K562 (cell line): ENCODE results near the gene OR5B21. TPM values are rescaled to one million over a fixed set of nuclear protein-coding genes. Genes with fewer than 3 reads are reported as not detected.

ENCODE experiments used
- ATAC-seq: fragments of 200-7000 bp; cut with Tn5 transposase; 3 replicates; pipeline ENCODE4 v1.9.1; 2020; ENCODE audit warnings: moderate library complexity
- BruUV-seq: library from RNA; stranded (reverse); fragments of 400-500 nt; replicated peaks from 2 replicates; lab custom pipeline; 2021; lab: Mats Ljungman, UMichigan
- CTCF ChIA-PET: fragments of 300-600 bp; formaldehyde crosslinking; extraction: SDS; loops from one replicate; lab custom pipeline; 2021; ENCODE audit warnings: low intra/inter-chr PET ratio; lab: Yijun Ruan, JAX
- POLR2A ChIA-PET: fragments of 300-600, 350-650 bp; sonication (Branson Sonifier 250); formaldehyde crosslinking; extraction: SDS; loops from one replicate; lab custom pipeline; 2021; ENCODE audit warnings: antibody characterized with exemption, inconsistent platforms; lab: Yijun Ruan, JAX
- DNase-seq, 4 experiments: peaks; one replicate each; pipeline versions ENCODE4 v3.0.0 to v3.0.0-alpha.2; 2011 to 2018; ENCODE audit warnings: low spot score in 3 of 4, mixed read lengths in 3 of 4; ENCODE audit errors: extremely low read depth in 1 of 4
- FAIRE-seq: peaks from 2 replicates; lab custom pipeline; 2011; peaks lifted over from hg19 to GRCh38; lab: Jason Lieb, UNC
- H2AFZ ChIP-seq: 2 replicates; pipeline ENCODE4 v1.6.0; 2011; ENCODE audit warnings: low read depth, low read length, control low read depth, inconsistent platforms
- H3K27ac ChIP-seq: fragments of 200-600 bp; 3 replicates; pipeline ENCODE4 v1.8.0; 2011; ENCODE audit warnings: low read depth, mild to moderate bottlenecking, control low read depth, inconsistent platforms, low read length, moderate library complexity, mixed read lengths; ENCODE audit errors: extremely low read depth
- H3K27me3 ChIP-seq, 2 experiments: fragments of 300-600 bp in 1 of 2; 2 replicates in 1 of 2; 3 replicates in 1 of 2; pipeline versions ENCODE4 v1.6.0 to v1.8.0; 2011; ENCODE audit warnings: inconsistent platforms in 2 of 2, low read length in 2 of 2, mild to moderate bottlenecking in 1 of 2, mixed read lengths in 1 of 2, moderate library complexity in 1 of 2; ENCODE audit not compliant: control insufficient read depth in 2 of 2, insufficient read depth in 2 of 2
- H3K36me3 ChIP-seq: fragments of 300-600 bp; 3 replicates; pipeline ENCODE4 v1.8.0; 2011; ENCODE audit warnings: mild to moderate bottlenecking, low read length, inconsistent platforms; ENCODE audit not compliant: control insufficient read depth, insufficient read depth
- H3K4me1 ChIP-seq, 2 experiments: fragments of 200-600 bp in 1 of 2; replicated peaks in 1 of 2; 2 replicates in 1 of 2; 3 replicates in 1 of 2; pipeline versions ENCODE4 v1.5.1 to v1.8.0; 2011; ENCODE audit warnings: inconsistent platforms in 2 of 2, low read length in 2 of 2, mild to moderate bottlenecking in 1 of 2, mixed read lengths in 1 of 2, moderate library complexity in 1 of 2; ENCODE audit not compliant: control insufficient read depth in 2 of 2, insufficient read depth in 2 of 2
- H3K4me2 ChIP-seq: 2 replicates; pipeline ENCODE4 v1.6.1; 2011; ENCODE audit warnings: low read length, control low read depth, inconsistent platforms, mixed read lengths; ENCODE audit not compliant: insufficient read depth
- H3K4me3 ChIP-seq: fragments of 200-600 bp; sonication (generic), shearing (Covaris generic); 2 replicates; pipeline ENCODE4 v1.5.1; 2016; ENCODE audit warnings: control low read depth, inconsistent platforms
- H3K79me2 ChIP-seq: fragments of 200-600 bp; 3 replicates; pipeline ENCODE4 v1.8.0; 2011; ENCODE audit warnings: low read length, inconsistent platforms; ENCODE audit not compliant: control insufficient read depth, insufficient read depth
- H3K9ac ChIP-seq, 2 experiments: 2 replicates each; pipeline versions ENCODE4 v1.6.0 to v1.6.1; 2011; ENCODE audit warnings: low read depth in 2 of 2, low read length in 2 of 2, control low read depth in 1 of 2, inconsistent platforms in 1 of 2, mild to moderate bottlenecking in 1 of 2, mixed read lengths in 1 of 2; ENCODE audit not compliant: insufficient read depth in 1 of 2
- H3K9me1 ChIP-seq: one replicate; pipeline ENCODE4 v1.6.0; 2011; ENCODE audit warnings: inconsistent platforms, mild to moderate bottlenecking, low read length, moderate library complexity; ENCODE audit not compliant: control insufficient read depth, insufficient read depth
- H3K9me3 ChIP-seq: replicated peaks from 2 replicates; pipeline ENCODE4 v1.5.1; 2011; ENCODE audit warnings: low read depth, low read length, inconsistent platforms; ENCODE audit not compliant: control insufficient read depth, insufficient read depth
- H4K20me1 ChIP-seq: replicated peaks from 2 replicates; pipeline ENCODE4 v1.6.1; 2011; ENCODE audit warnings: low read length, inconsistent platforms, mixed read lengths; ENCODE audit not compliant: control insufficient read depth, insufficient read depth
- BCLAF1 ChIP-seq, 2 experiments: fragments of 450-650 bp in 1 of 2; IDR thresholded peaks; 2 replicates each; pipeline ENCODE4 v1.6.1; 2011 to 2017; ENCODE audit warnings: low read depth in 2 of 2, antibody characterized with exemption in 1 of 2, borderline replicate concordance in 1 of 2, low read length in 1 of 2, mild to moderate bottlenecking in 1 of 2, mixed read lengths in 1 of 2; ENCODE audit not compliant: control insufficient read depth in 1 of 2
- CBX2 ChIP-seq: fragments of 200-600 bp; sonication (generic); IDR thresholded peaks from one replicate; pipeline ENCODE4 v1.6.1; 2012; ENCODE audit warnings: mild to moderate bottlenecking, low read length, inconsistent platforms; ENCODE audit not compliant: insufficient read depth, poor library complexity, severe bottlenecking
- ELF2 ChIP-seq: fragments of 250-450 bp; sonication (Bioruptor Pico); IDR thresholded peaks from 2 replicates; pipeline ENCODE4 v1.5.0; 2021; ENCODE audit warnings: mild to moderate bottlenecking
- ILK ChIP-seq: fragments of 450-650 bp; IDR thresholded peaks from 2 replicates; pipeline ENCODE4 v1.6.1; 2016; ENCODE audit warnings: missing genetic modification characterization, low read depth, mild to moderate bottlenecking, missing compliant biosample characterization, moderate library complexity, borderline replicate concordance
- LARP7 ChIP-seq: fragments of 450-650 bp; IDR thresholded peaks from 2 replicates; pipeline ENCODE4 v1.6.1; 2016
- LCOR ChIP-seq: sonication (generic); formaldehyde crosslinking; IDR thresholded peaks from 2 replicates; pipeline ENCODE4 v1.8.0; 2022; ENCODE audit warnings: mild to moderate bottlenecking, missing genetic modification reagents
- MCM3 ChIP-seq: fragments of 450-650 bp; IDR thresholded peaks from 2 replicates; pipeline ENCODE4 v1.6.1; 2016
- MIER1 ChIP-seq: fragments of 450-650 bp; IDR thresholded peaks from 2 replicates; pipeline ENCODE4 v1.6.1; 2016; ENCODE audit warnings: antibody characterized with exemption, mild to moderate bottlenecking, low read depth
- MTF1 ChIP-seq: fragments of 250-450 bp; sonication (Bioruptor Pico); IDR thresholded peaks from 2 replicates; pipeline ENCODE4 v1.9.0; 2021; ENCODE audit warnings: moderate library complexity, mild to moderate bottlenecking, inconsistent platforms, borderline replicate concordance
- NCOA1 ChIP-seq: fragments of 450-650 bp; IDR thresholded peaks from 2 replicates; pipeline ENCODE4 v1.6.1; 2016; ENCODE audit warnings: low read depth
- NFATC3 ChIP-seq: fragments of 450-650 bp; IDR thresholded peaks from 2 replicates; pipeline ENCODE4 v1.6.1; 2017; ENCODE audit warnings: mild to moderate bottlenecking
- RAD21 ChIP-seq, 2 experiments: fragments of 250-450 bp in 1 of 2; fragments of 450-650 bp in 1 of 2; sonication (Bioruptor Pico) in 1 of 2; formaldehyde crosslinking in 1 of 2; IDR thresholded peaks in 1 of 2; conservative IDR thresholded peaks in 1 of 2; 2 replicates each; pipeline versions ENCODE4 v1.4.0 to v1.8.0; 2020 to 2022; ENCODE audit warnings: mild to moderate bottlenecking in 2 of 2, moderate library complexity in 1 of 2
- RBM15 ChIP-seq: fragments of 200-400 bp; formaldehyde crosslinking; IDR thresholded peaks from 2 replicates; pipeline ENCODE4 v1.6.1; 2018; ENCODE audit warnings: mild to moderate bottlenecking, low read length, moderate library complexity; ENCODE audit not compliant: insufficient read depth
- SNRNP70 ChIP-seq: fragments of 200-400 bp; formaldehyde crosslinking; optimal IDR thresholded peaks from 2 replicates; pipeline ENCODE3; 2017; ENCODE audit warnings: low read depth, low read length
- SOX6 ChIP-seq: fragments of 450-650 bp; IDR thresholded peaks from 2 replicates; pipeline ENCODE4 v1.6.1; 2014; ENCODE audit warnings: mild to moderate bottlenecking
- TEAD2 ChIP-seq: fragments of 450-650 bp; IDR thresholded peaks from 2 replicates; pipeline ENCODE4 v1.6.1; 2016; ENCODE audit warnings: missing genetic modification characterization, control low read depth, missing compliant biosample characterization
- ZNF121 ChIP-seq: sonication (generic); formaldehyde crosslinking; conservative IDR thresholded peaks from 2 replicates; pipeline ENCODE4 v1.8.0; 2022; ENCODE audit warnings: missing genetic modification reagents
- ZNF584 ChIP-seq: fragments of 200-800 bp; sonication (Bioruptor generic); IDR thresholded peaks from 2 replicates; pipeline ENCODE4 v1.6.1; 2016; ENCODE audit warnings: low read depth, mild to moderate bottlenecking, missing genetic modification characterization, missing compliant biosample characterization
- ZNF780A ChIP-seq: fragments of 250-450 bp; sonication (Bioruptor Pico); IDR thresholded peaks from 2 replicates; pipeline ENCODE4 v1.5.0; 2021; ENCODE audit warnings: mild to moderate bottlenecking
- WGBS: fragments of 100-300 bp; shearing (Covaris generic); methylation state at CpG from one replicate; pipeline ENCODE4 v1.1.6; 2016; ENCODE audit warnings: low coverage, mixed read lengths; ENCODE audit not compliant: insufficient coverage; ENCODE audit errors: missing lambda C conversion rate; 5-methylcytosine and 5-hydroxymethylcytosine counted together
- in situ Hi-C: fragments of 300-500 bp; cut with MboI; formaldehyde crosslinking; loops from 4 replicates; pipeline ENCODE4 v1.15.0; 2018; ENCODE audit warnings: inconsistent platforms, mixed read lengths
- intact Hi-C: fragments of 100-400 bp; cut with micrococcal nuclease; formaldehyde crosslinking; loops from 2 replicates; pipeline ENCODE4 v1.14.2; 2022
- polyA plus RNA-seq, 8 experiments: library from polyadenylated mRNA; depleted of rRNA in 4 of 8; stranded (reverse) in 5 of 8; unstranded in 3 of 8; fragments of >200 nt; fragmentation: Nextera tagmentation in 2 of 8; fragmentation: Illumina TruSeq in 1 of 8; extraction: Ambion mirVana in 2 of 8; extraction: Trizol in 1 of 8; gene quantifications; 2 replicates each; pipeline versions ENCODE4 v1.2.1 to v1.2.3, GENCODE V29; 2011 to 2014; ENCODE audit warnings: inconsistent platforms in 1 of 8, missing spikeins in 1 of 8
- total RNA-seq, 7 experiments: library from RNA; depleted of rRNA in 6 of 7; stranded (reverse); fragments of >200 nt in 6 of 7; fragmentation: Illumina TruSeq in 2 of 7; extraction: Trizol in 2 of 7; gene quantifications; 2 replicates each; pipeline versions ENCODE4 v1.2.1 to v1.2.3, GENCODE V29; 2011 to 2021; ENCODE audit warnings: low replicate concordance in 1 of 7

OR5B21 gene
- total and polyA plus RNA-seq, 9 of the 15 experiments (the other 6 are each of a cell fraction or from before 2014, with no cell fraction given) = not detected

- no peak overlapping the region for H3K9ac ChIP-seq
- H3K4me2 ChIP-seq = no peak overlapping the region
- no peaks in the 10 kb centered on the region for H3K9me1 ChIP-seq
- no peaks in the 10 kb centered on the region for H3K79me2 ChIP-seq
- H2AFZ ChIP-seq = no peak overlapping the region
- H3K27me3 ChIP-seq = no peaks in the 10 kb centered on the region
- intact Hi-C loops (no loop called here), in situ Hi-C loops (loop anchor here (25.0 kb wide), 2 partner anchors 692 to 842 kb away; partner anchors contain the start of genes CLP1 and ZDHHC5)
- FAIRE-seq (no peak), ATAC-seq (no peak), DNase-seq (no peak)
- H4K20me1 ChIP-seq = no peaks in the 10 kb centered on the region
- 0% methylated on average over 6 of the region's 6 CpGs for WGBS
- H3K4me1 ChIP-seq = no peaks in the 10 kb centered on the region
- H3K4me3 ChIP-seq = no peak overlapping the region
- BruUV-seq = no TSS peak
- TF ChIP-seq TEAD2 (no peak), MCM3 (no peak), NFATC3 (no peak), RAD21 (CRISPR knock-in tag; conservative IDR thresholded peaks at IDR 0.05 in 1 of 2, IDR thresholded peaks at IDR 0.05 in 1 of 2) (no peak), SOX6 (no peak), LCOR (CRISPR knock-in tag) (no peak), ILK (tag) (no peak), SNRNP70 (no peak), ZNF584 (CRISPR knock-in tag) (no peak), RBM15 (no peak), ZNF780A (CRISPR knock-in tag) (no peak), LARP7 (no peak), MTF1 (no peak), BCLAF1 (IDR thresholded peaks at IDR 0.05; ENCODE audit: borderline replicate concordance in 1 of 2, control insufficient read depth in 1 of 2, low read depth in 2 of 2, low read length in 1 of 2) (no peak), NCOA1 (no peak), MIER1 (no peak), ELF2 (CRISPR knock-in tag) (no peak), CBX2 (no peak), ZNF121 (CRISPR knock-in tag) (no peak)
- ChIA-PET CTCF (no interaction called here), POLR2A (no interaction called here)
- H3K27ac ChIP-seq = no peak overlapping the region
- H3K36me3 ChIP-seq = no peaks in the 10 kb centered on the region
- H3K9me3 ChIP-seq = no peaks in the 10 kb centered on the region
Observed at GRCh38 chr11:58504232-58504631, 3.7 kb downstream of the OR5B21 start.
